Glutamatergic neuron (in vitro differentiated cells): ENCODE measurements around the gene GRAMD1B. TPM values are rescaled to one million over a fixed set of nuclear protein-coding genes. Genes with fewer than 3 reads are reported as not detected.

ENCODE experiments used
- DNase-seq: peaks from one replicate; pipeline ENCODE4 v3.0.0; 2022
- H3K27ac Mint-ChIP-seq: one replicate; pipeline ENCODE4 v1.8.0; 2020; ENCODE audit warnings: mild to moderate bottlenecking, mixed read lengths, inconsistent platforms; ENCODE audit not compliant: unreplicated experiment
- H3K27me3 Mint-ChIP-seq: one replicate; pipeline ENCODE4 v1.8.0; 2020; ENCODE audit warnings: mild to moderate bottlenecking, moderate library complexity, mixed read lengths, inconsistent platforms; ENCODE audit not compliant: unreplicated experiment
- H3K36me3 Mint-ChIP-seq: one replicate; pipeline ENCODE4 v1.8.0; 2020; ENCODE audit warnings: mild to moderate bottlenecking, mixed read lengths, inconsistent platforms; ENCODE audit not compliant: unreplicated experiment
- H3K4me1 Mint-ChIP-seq: one replicate; pipeline ENCODE4 v1.8.0; 2020; ENCODE audit warnings: mild to moderate bottlenecking, low read depth, mixed read lengths, inconsistent platforms; ENCODE audit not compliant: unreplicated experiment
- H3K4me3 Mint-ChIP-seq: one replicate; pipeline ENCODE4 v1.8.0; 2020; ENCODE audit warnings: mild to moderate bottlenecking, mixed read lengths, inconsistent platforms; ENCODE audit not compliant: unreplicated experiment
- H3K9me3 Mint-ChIP-seq: one replicate; pipeline ENCODE4 v1.8.0; 2020; ENCODE audit warnings: mild to moderate bottlenecking, moderate library complexity, mixed read lengths, inconsistent platforms; ENCODE audit not compliant: unreplicated experiment
- total RNA-seq: library from RNA; stranded (reverse); fragmentation: NEBNext Ultra II Directional; extraction: Animal tissue kit (Norgen Biotek cat#: 25700); gene quantifications from one replicate; pipeline ENCODE4 v1.2.1, GENCODE V29; 2021; ENCODE audit not compliant: unreplicated experiment
- TF ChIP-seq, protein P1 (sequence below): fragments of 200-600 bp; sonication (generic); IDR thresholded peaks from one replicate; pipeline ENCODE4 v1.5.0; 2021; ENCODE audit not compliant: partially characterized antibody, unreplicated experiment

GRAMD1B gene
- total RNA-seq, 1 donor from 2014 or later: 12.2 TPM

DNA sequence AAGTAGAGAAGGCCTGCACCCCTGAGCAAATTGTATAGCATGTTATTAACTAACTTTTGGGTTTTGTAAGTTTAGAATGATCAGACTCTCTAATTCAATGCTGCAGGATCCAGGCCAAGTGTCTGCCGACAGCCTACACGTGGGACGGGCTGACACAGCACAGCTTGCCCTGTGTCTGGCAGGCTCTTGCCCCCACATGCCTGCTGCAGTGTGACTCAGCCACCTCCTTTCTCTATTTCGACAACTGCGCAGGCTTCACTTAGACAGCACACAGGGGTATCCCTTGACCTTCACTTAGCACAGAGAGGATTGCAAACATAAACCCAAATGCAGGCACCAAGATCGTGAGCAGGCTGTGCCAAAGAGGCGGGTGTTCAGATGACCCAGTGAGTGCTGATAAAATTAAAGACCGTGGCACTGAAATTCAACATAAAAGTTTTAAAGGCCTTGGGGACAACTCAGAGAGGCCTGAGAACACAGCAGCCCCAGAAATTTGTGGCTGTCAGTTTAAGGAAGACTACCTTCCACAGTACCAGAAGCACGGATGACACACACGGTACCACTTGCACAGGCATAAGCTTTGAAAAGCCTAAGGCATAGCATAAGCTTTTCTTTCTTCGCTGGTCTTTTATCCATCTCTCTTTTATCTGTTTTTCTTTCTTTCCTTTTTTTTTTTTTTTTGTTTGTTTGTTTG, 186.6 kb downstream of the GRAMD1B start:
- peaks cover 5% of the 10 kb centered on the region for H3K9me3 Mint-ChIP-seq
- H3K4me3 Mint-ChIP-seq: no peak overlapping the region
- TF ChIP-seq, protein P1, sequence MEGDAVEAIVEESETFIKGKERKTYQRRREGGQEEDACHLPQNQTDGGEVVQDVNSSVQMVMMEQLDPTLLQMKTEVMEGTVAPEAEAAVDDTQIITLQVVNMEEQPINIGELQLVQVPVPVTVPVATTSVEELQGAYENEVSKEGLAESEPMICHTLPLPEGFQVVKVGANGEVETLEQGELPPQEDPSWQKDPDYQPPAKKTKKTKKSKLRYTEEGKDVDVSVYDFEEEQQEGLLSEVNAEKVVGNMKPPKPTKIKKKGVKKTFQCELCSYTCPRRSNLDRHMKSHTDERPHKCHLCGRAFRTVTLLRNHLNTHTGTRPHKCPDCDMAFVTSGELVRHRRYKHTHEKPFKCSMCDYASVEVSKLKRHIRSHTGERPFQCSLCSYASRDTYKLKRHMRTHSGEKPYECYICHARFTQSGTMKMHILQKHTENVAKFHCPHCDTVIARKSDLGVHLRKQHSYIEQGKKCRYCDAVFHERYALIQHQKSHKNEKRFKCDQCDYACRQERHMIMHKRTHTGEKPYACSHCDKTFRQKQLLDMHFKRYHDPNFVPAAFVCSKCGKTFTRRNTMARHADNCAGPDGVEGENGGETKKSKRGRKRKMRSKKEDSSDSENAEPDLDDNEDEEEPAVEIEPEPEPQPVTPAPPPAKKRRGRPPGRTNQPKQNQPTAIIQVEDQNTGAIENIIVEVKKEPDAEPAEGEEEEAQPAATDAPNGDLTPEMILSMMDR: no peak
- H3K27me3 Mint-ChIP-seq: peaks cover 3% of the 10 kb centered on the region
- H3K36me3 Mint-ChIP-seq: peaks cover 11% of the 10 kb centered on the region
- H3K4me1 Mint-ChIP-seq: no peaks in the 10 kb centered on the region
- no peak for DNase-seq
- H3K27ac Mint-ChIP-seq: peak overlapping the region; percentile 8

DNA sequence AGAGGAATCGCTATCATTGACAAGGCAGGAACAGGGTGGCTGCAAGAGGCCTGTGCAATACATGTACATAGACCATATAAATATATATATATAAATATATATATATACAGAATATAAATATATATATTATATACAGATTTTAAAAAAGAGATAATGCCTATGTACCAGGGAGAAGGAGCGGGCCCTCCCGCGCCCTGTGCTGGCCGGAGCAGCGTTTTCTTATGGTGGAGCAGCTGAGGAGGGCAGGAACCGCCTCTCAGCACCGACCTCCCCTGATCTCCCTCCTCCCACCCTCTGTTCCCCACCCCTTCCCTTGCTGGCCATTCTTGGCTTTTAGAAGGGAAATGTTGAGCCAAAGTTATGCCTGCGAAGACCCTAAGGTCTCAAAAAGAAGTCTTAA, 192.5 kb downstream of the GRAMD1B start:
- no peak for DNase-seq
- peaks cover 2% of the 10 kb centered on the region for H3K9me3 Mint-ChIP-seq
- H3K4me3 Mint-ChIP-seq: no peak overlapping the region
- peaks cover under 1% of the 10 kb centered on the region for H3K27me3 Mint-ChIP-seq
- peaks cover 16% of the 10 kb centered on the region for H3K36me3 Mint-ChIP-seq
- no peak overlapping the region for H3K27ac Mint-ChIP-seq
- TF ChIP-seq, protein P1: no peak
- H3K4me1 Mint-ChIP-seq: no peaks in the 10 kb centered on the region

DNA sequence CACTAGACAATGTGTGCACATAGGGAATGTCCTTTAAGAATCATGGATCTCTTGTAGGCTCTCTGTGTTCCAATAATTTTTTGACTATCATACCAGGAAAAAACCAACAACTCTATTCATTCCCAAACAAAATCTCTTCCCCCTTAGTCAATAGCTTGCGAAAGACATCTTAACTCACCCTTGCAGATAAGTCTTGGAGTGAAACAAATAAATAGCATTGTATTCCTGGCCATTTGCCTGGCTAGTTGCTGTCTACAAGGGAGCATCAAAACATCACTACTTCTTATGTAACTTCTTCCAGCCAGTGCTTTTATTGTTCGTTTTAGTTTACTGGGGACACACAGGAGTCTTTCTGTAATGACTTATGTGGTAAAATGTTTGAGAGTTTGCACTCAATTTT, 194.9 kb downstream of the GRAMD1B start:
- Mint-ChIP-seq H3K4me1 (no peaks in the 10 kb centered on the region), H3K27me3 (peaks cover 3% of the 10 kb centered on the region), H3K27ac (no peak overlapping the region), H3K4me3 (no peak overlapping the region), H3K36me3 (peaks cover 5% of the 10 kb centered on the region), H3K9me3 (peaks cover 3% of the 10 kb centered on the region)
- DNase-seq: no peak
- TF ChIP-seq, protein P1: no peak

DNA sequence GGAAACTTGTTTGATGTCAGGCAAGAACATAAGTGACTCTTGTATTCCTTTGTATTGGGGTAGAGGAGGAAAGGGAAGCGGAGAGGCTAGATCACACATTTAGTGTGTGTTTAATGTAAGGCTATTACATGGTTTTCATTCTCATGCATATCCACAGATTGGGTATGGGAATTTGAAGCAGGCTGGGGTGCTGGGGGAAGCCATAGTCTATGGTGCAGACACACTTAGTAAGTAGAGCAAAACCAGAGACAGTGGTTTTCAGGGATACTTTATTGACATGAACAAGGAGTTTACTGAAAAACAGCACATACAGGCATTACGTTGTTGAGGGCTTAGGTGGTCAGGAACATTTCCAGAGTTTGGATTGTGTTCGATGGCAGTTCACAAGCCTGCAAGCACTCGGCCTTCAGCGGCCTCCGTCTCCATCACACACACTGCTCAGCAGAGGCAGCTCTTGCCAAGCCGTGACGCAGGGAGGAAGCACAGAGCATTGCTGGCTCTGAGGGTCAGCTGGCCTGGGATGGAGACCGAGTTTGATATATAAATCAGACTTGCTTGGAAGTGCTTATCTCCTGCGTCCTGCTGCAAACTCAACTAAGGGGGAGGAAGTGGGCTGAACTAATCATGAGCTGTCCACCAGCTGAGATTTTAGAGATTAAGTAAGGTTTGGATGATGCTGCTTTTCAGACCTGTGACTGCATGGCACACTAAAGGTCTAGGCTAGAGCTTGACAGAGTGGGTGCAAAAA, 199.0 kb downstream of the GRAMD1B start:
- Mint-ChIP-seq H3K9me3 (peaks cover 5% of the 10 kb centered on the region), H3K4me3 (no peak overlapping the region), H3K27me3 (peaks cover 3% of the 10 kb centered on the region), H3K36me3 (peaks cover 6% of the 10 kb centered on the region), H3K4me1 (no peaks in the 10 kb centered on the region), H3K27ac (no peak overlapping the region)
- DNase-seq: no peak
- TF ChIP-seq, protein P1: no peak

GRCh38 chr11:123630126-123630608, 200.1 kb downstream of the GRAMD1B start:
- no peak overlapping the region for H3K4me3 Mint-ChIP-seq
- no peaks in the 10 kb centered on the region for H3K4me1 Mint-ChIP-seq
- H3K36me3 Mint-ChIP-seq: peaks cover 12% of the 10 kb centered on the region
- H3K27me3 Mint-ChIP-seq: peaks cover 3% of the 10 kb centered on the region
- TF ChIP-seq, protein P1: no peak
- H3K27ac Mint-ChIP-seq: no peak overlapping the region
- H3K9me3 Mint-ChIP-seq: peaks cover 5% of the 10 kb centered on the region
- no peak for DNase-seq
